COLO668 (cell line): ENCODE measurements around the gene MCUB.
A peak's percentile ranks its signal among the peaks of the same experiment; 100 is the strongest.

ENCODE experiments used
- DNase-seq: peaks from one replicate; lab custom pipeline; 2025; ENCODE audit not compliant: unreplicated experiment; lab: John Stamatoyannopoulos, UW

Gene MCUB

DNA sequence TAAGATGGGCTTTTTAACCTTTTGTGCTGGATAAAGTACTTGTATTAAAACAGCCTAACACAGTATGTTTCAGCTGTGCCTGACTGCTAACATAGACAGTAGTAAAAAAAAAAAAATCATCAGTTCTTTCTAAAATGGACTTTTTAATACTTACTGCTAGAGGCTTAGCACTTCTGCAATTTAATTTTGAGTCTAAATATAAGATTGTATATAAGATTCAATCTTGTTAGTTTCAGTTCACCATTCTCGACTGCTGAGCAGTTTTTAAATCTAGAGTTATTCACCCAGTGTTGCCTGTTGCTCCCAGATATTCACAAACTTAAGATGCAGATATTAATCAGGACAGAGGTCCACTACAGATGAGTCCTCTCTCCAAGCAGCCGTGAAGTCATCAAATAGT, 163.1 kb downstream of the MCUB start:
- DNase-seq: no peak

GRCh38 chr4:109728385-109728784, 168.3 kb downstream of the MCUB start:
- DNase-seq: no peak

- no peak for DNase-seq
Measured at GRCh38 chr4:109729117-109729717, 169.2 kb downstream of the MCUB start.

- DNase-seq: peak; percentile 94
Measured at GRCh38 chr4:109729718-109730618, 169.9 kb downstream of the MCUB start, which contains the start of gene PLA2G12A. TSS of gene PLA2G12A (minus strand) at chr4:109730070. CDS start at chr4:109729809, 261 bp downstream.

- no peak for DNase-seq
Measured at GRCh38 chr4:109730619-109731545, 170.8 kb downstream of the MCUB start.

- no peak for DNase-seq
Measured at GRCh38 chr4:109733728-109734127, 173.7 kb downstream of the MCUB start.

GRCh38 chr4:109735566-109736365, 175.7 kb downstream of the MCUB start:
- no peak for DNase-seq
